HG03045 (cell line): ENCODE measurements around the gene HTRA3.

ENCODE experiments used
- ATAC-seq: cut with Tn5 transposase; IDR thresholded peaks from one replicate; pipeline ENCODE4 v1.9.1; 2021; ENCODE audit warnings: mild to moderate bottlenecking, moderate library complexity; ENCODE audit not compliant: unreplicated experiment

Gene HTRA3

GRCh38 chr4:8351931-8352367 lies 82.4 kb downstream of the HTRA3 start:
- no peak for ATAC-seq

- ATAC-seq, result no peak
Observed at GRCh38 chr4:8352368-8353157, 83.0 kb downstream of the HTRA3 start.

- ATAC-seq, result no peak
Observed at GRCh38 chr4:8353158-8353669, 83.7 kb downstream of the HTRA3 start.

- no peak for ATAC-seq
Observed at GRCh38 chr4:8353912-8354453, 84.4 kb downstream of the HTRA3 start.

- no peak for ATAC-seq
Observed at GRCh38 chr4:8355306-8355705, 85.8 kb downstream of the HTRA3 start.

- no peak for ATAC-seq
Observed at GRCh38 chr4:8355864-8356565, 86.5 kb downstream of the HTRA3 start.
